ENCODE data around the gene CALR3.

DNA sequence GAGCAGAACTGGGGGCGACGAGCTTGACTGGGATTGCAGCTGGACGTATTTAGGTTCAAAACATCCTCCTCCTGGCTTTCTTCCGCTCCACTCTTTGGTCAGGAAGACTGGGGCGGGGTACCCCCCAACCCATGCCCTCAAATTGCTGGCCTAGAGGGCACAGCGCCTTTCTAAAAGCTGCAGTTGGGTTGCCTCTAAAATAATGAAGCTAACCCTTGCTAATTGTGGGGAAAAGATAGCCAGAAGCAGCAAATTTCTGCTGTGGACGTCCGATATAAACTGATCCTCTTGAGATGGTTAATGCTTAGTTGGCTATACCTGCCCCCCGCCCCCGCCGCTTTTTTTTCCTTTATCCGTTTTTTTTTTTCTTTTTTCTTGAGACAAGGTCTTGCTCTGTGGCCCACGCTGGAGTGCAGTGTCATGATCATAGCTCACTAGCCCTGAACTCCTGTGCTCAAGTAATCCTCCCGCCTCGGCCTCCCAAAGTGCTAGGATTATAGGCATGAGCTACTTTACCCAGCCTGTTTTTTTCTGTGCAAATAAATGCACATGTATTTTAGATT lies 47.0 kb upstream of the CALR3 start:
- TF ChIP-seq POLR2A (IDR thresholded peaks at IDR 0.05; ENCODE audit: low read depth) (no peak), POLR2AphosphoS5 (IDR thresholded peaks at IDR 0.05) (no peak), EP300 (IDR thresholded peaks at IDR 0.05) (no peak)
- TF ChIP-seq, protein P1, sequence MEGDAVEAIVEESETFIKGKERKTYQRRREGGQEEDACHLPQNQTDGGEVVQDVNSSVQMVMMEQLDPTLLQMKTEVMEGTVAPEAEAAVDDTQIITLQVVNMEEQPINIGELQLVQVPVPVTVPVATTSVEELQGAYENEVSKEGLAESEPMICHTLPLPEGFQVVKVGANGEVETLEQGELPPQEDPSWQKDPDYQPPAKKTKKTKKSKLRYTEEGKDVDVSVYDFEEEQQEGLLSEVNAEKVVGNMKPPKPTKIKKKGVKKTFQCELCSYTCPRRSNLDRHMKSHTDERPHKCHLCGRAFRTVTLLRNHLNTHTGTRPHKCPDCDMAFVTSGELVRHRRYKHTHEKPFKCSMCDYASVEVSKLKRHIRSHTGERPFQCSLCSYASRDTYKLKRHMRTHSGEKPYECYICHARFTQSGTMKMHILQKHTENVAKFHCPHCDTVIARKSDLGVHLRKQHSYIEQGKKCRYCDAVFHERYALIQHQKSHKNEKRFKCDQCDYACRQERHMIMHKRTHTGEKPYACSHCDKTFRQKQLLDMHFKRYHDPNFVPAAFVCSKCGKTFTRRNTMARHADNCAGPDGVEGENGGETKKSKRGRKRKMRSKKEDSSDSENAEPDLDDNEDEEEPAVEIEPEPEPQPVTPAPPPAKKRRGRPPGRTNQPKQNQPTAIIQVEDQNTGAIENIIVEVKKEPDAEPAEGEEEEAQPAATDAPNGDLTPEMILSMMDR (IDR thresholded peaks at IDR 0.05), result no peak
